Gastrocnemius medialis (tissue), 4 donors: ENCODE measurements around the gene ABCA6.

Experiments used
- CTCF ChIP-seq, 5 experiments: fragments of 450-650 bp in 3 of 5; fragments of 200-600 bp in 2 of 5; sonication (generic) in 2 of 5; IDR thresholded peaks in 4 of 5; conservative IDR thresholded peaks in 1 of 5; 1 replicate in 4 of 5; 2 replicates in 1 of 5; pipeline ENCODE4 v1.5.1; 2016 to 2019; ENCODE audit warnings: antibody characterized with exemption in 5 of 5, mild to moderate bottlenecking in 3 of 5, moderate library complexity in 3 of 5
- POLR2A ChIP-seq, 2 donors: fragments of 450-650 bp; IDR thresholded peaks; one replicate each; pipeline ENCODE4 v1.6.1; 2017; ENCODE audit warnings: antibody characterized with exemption in 2 of 2, mild to moderate bottlenecking in 2 of 2, moderate library complexity in 2 of 2

GRCh38 chr17:69093995-69094394 lies 47.7 kb downstream of the ABCA6 start:
- TF ChIP-seq POLR2A (IDR thresholded peaks at IDR 0.05) (no peak), CTCF (IDR thresholded peaks at IDR 0.05 in 4 of 5, conservative IDR thresholded peaks at IDR 0.05 in 1 of 5) (no peak)
